8988T (cell line): ENCODE results near the gene GLRA3.
"Not testable (repeated sequence)": the region's sequence is repeated elsewhere in the genome, so short reads cannot be mapped to it uniquely, and the experiment has no call there.

Experiments
- DNase-seq: peaks from one replicate; pipeline ENCODE4 v3.0.0; 2011

GLRA3 gene

GRCh38 chr4:174808836-174809235, 20.2 kb downstream of the GLRA3 start:
- no peak for DNase-seq

GRCh38 chr4:174808119-174808518, 20.9 kb downstream of the GLRA3 start:
- DNase-seq = no peak

GRCh38 chr4:174805746-174806145, 23.3 kb downstream of the GLRA3 start:
- no peak for DNase-seq

- no peak for DNase-seq
These were observed 34.4 kb downstream of the GLRA3 start for GRCh38 chr4:174794543-174795094.

GRCh38 chr4:174789657-174790056, 39.4 kb downstream of the GLRA3 start:
- DNase-seq = no peak

- not testable (repeated sequence) for DNase-seq
These were observed 50.6 kb downstream of the GLRA3 start for GRCh38 chr4:174778274-174778986.

- DNase-seq = no peak
These were observed 53.7 kb downstream of the GLRA3 start for GRCh38 chr4:174775366-174775765.

- DNase-seq = no peak
These were observed 64.8 kb downstream of the GLRA3 start for GRCh38 chr4:174764105-174764729.

GRCh38 chr4:174763454-174764104, 65.5 kb downstream of the GLRA3 start:
- DNase-seq = no peak

- no peak for DNase-seq
These were observed 67.6 kb downstream of the GLRA3 start for GRCh38 chr4:174761451-174761850.

- no peak for DNase-seq
These were observed 71.3 kb downstream of the GLRA3 start for GRCh38 chr4:174757736-174758135.

GRCh38 chr4:174753021-174753420, 76.0 kb downstream of the GLRA3 start:
- DNase-seq = no peak

GRCh38 chr4:174752026-174752425, 77.0 kb downstream of the GLRA3 start:
- no peak for DNase-seq

- no peak for DNase-seq
These were observed 80.0 kb downstream of the GLRA3 start for GRCh38 chr4:174749091-174749490.

GRCh38 chr4:174746710-174747109, 82.3 kb downstream of the GLRA3 start:
- no peak for DNase-seq

- DNase-seq = no peak
These were observed 86.5 kb downstream of the GLRA3 start for GRCh38 chr4:174742561-174742960.

- no peak for DNase-seq
These were observed 89.5 kb downstream of the GLRA3 start for GRCh38 chr4:174739576-174739975.

GRCh38 chr4:174734181-174734580, 94.9 kb downstream of the GLRA3 start:
- no peak for DNase-seq

- DNase-seq = no peak
These were observed 111.2 kb downstream of the GLRA3 start for GRCh38 chr4:174717828-174718227.

- no peak for DNase-seq
These were observed 111.9 kb downstream of the GLRA3 start for GRCh38 chr4:174716986-174717770.

GRCh38 chr4:174714393-174715211, 114.4 kb downstream of the GLRA3 start:
- DNase-seq = no peak

- DNase-seq = no peak
These were observed 115.2 kb downstream of the GLRA3 start for GRCh38 chr4:174713821-174714220.
